ENCODE results near the gene ANTXR1. TPM values are rescaled to one million over a fixed set of nuclear protein-coding genes. Genes with fewer than 3 reads are reported as not detected.

Gene ANTXR1
- total RNA-seq, 1 donor from 2014 or later, result 81.2 TPM

- TF ChIP-seq, protein P1, sequence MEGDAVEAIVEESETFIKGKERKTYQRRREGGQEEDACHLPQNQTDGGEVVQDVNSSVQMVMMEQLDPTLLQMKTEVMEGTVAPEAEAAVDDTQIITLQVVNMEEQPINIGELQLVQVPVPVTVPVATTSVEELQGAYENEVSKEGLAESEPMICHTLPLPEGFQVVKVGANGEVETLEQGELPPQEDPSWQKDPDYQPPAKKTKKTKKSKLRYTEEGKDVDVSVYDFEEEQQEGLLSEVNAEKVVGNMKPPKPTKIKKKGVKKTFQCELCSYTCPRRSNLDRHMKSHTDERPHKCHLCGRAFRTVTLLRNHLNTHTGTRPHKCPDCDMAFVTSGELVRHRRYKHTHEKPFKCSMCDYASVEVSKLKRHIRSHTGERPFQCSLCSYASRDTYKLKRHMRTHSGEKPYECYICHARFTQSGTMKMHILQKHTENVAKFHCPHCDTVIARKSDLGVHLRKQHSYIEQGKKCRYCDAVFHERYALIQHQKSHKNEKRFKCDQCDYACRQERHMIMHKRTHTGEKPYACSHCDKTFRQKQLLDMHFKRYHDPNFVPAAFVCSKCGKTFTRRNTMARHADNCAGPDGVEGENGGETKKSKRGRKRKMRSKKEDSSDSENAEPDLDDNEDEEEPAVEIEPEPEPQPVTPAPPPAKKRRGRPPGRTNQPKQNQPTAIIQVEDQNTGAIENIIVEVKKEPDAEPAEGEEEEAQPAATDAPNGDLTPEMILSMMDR (IDR thresholded peaks at IDR 0.05), result no peak
- no peak for DNase-seq
- no peaks in the 10 kb centered on the region for H3K36me3 ChIP-seq
- no peak overlapping the region for H3K4me3 ChIP-seq
- intact Hi-C loops (cut with DNase I), result no loop called here
- ATAC-seq, result no peak
- no peaks in the 10 kb centered on the region for H3K9me3 ChIP-seq
- H3K27ac ChIP-seq, result no peak overlapping the region
- no peaks in the 10 kb centered on the region for H3K27me3 ChIP-seq
- H3K4me1 ChIP-seq, result no peaks in the 10 kb centered on the region
These were observed 42.3 kb upstream of the ANTXR1 start for GRCh38 chr2:68970566-68971265.

DNA sequence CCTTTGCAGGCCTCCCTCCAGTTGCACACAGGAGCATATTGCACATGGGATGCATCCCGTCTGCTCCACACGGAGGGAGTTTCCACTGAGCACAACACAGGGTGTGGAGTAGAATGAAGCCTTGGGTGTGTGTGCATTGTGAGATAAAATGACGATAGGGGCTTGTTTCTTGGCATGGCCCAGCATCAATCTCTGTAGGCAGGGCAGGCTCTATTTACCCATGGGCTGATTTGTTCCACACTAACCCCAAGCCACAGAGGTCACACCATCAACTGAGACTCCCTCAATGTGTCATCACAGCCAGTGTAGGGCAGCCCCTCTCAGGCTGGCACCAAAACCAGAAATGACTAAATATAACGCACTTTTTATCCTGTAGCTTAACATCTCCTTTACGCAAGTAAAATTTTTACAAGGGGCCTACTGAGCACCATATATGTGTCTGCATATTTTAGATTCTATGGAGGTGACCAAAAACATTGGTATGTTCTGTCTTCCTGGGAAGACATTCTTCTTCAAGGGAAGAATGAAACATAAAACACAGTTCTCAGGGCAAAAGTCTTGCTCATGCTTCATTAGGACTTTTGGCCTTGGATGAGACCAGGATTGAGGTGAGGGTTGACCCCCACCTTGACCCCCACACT is 41.3 kb upstream of the ANTXR1 start:
- ATAC-seq (no peak), DNase-seq (no peak)
- intact Hi-C loops (cut with DNase I), result no loop called here

DNA sequence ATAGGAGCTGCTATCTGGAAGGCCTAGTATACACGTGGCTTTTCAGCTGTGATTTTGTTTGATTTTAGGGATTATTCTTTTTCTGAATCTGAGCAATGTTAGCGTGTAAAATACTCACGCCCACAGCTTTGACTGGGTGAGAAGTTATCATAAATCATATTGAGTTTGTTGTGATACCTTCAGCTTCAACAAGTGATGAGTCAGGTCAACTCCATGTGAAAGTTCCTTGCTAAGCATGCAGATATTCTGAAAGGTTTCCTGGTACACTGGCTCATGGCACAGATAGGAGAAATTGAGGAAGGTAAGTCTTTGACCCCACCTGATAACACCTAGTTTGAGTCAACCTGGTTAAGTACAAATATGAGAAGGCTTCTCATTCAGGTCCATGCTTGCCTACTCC is 38.7 kb upstream of the ANTXR1 start, which contains the start of gene GKN1:
TSS of gene GKN1 (plus strand) at position 386 of the 400 bp plus-strand sequence. CDS start 42 bp downstream, outside the sequence.
- peaks cover 4% of the 10 kb centered on the region for H3K27me3 ChIP-seq
- no peaks in the 10 kb centered on the region for H3K4me1 ChIP-seq
- no peaks in the 10 kb centered on the region for H3K36me3 ChIP-seq
- TF ChIP-seq, protein P1 (IDR thresholded peaks at IDR 0.05), result no peak
- DNase-seq, result no peak
- H3K4me3 ChIP-seq, result no peak within 1 kb of the TSS
- H3K9me3 ChIP-seq, result no peaks in the 10 kb centered on the region
- ATAC-seq, result no peak
- no peak within 1 kb of the TSS for H3K27ac ChIP-seq
- intact Hi-C loops (cut with DNase I), result no loop called here

More for the DNA sequence above, 41.3 kb upstream of the ANTXR1 start:
- Histone ChIP-seq H3K27ac (no peak overlapping the region), H3K27me3 (no peaks in the 10 kb centered on the region), H3K4me3 (no peak overlapping the region), H3K9me3 (no peaks in the 10 kb centered on the region), H3K4me1 (no peaks in the 10 kb centered on the region), H3K36me3 (no peaks in the 10 kb centered on the region)
- TF ChIP-seq, protein P1 (IDR thresholded peaks at IDR 0.05), result no peak

DNA sequence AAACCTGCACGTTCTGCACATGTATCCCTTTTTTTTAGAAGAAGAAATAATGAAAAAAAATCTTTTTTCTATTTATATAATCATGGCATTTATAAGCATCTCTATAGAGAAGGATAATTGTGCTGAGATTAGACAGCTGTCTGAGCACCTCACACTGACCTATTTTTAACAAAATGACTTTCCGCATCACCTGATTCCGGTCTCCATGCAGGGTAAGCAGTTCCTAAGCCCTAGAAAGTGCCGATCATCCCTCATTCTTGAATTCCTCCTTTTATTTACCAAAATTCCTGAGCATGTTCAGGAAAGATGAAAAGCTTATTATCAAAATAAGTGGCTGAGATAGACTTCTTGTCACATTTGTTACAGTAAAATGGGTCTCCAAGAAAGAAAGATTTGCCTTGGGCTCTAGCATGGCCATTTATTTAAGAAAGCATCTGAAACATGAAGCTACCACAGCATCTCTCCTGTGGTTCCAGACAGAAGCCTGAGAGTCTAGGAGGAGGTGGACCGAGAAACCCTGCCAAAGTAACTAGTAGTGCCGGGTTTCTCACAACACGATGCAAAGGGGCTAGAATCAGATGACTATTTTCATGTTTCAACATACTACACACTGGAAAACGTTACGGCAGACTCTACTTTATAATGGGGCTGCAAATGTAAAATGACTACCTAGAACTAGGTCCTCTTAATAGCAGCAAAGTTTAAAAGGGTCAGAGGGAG is 37.9 kb upstream of the ANTXR1 start:
- TF ChIP-seq, protein P1 (IDR thresholded peaks at IDR 0.05), result no peak
- ATAC-seq, result no peak
- H3K36me3 ChIP-seq, result no peaks in the 10 kb centered on the region
- no peak for DNase-seq
- intact Hi-C loops (cut with DNase I), result no loop called here
- H3K4me3 ChIP-seq, result no peak overlapping the region
- no peaks in the 10 kb centered on the region for H3K4me1 ChIP-seq
- no peak overlapping the region for H3K27ac ChIP-seq
- H3K9me3 ChIP-seq, result no peaks in the 10 kb centered on the region
- peaks cover 4% of the 10 kb centered on the region for H3K27me3 ChIP-seq

- H3K4me1 ChIP-seq, result no peaks in the 10 kb centered on the region
- DNase-seq, result no peak
- no peaks in the 10 kb centered on the region for H3K9me3 ChIP-seq
- intact Hi-C loops (cut with DNase I), result no loop called here
- TF ChIP-seq, protein P1 (IDR thresholded peaks at IDR 0.05), result no peak
- no peak overlapping the region for H3K27ac ChIP-seq
- H3K36me3 ChIP-seq, result no peaks in the 10 kb centered on the region
- peaks cover 4% of the 10 kb centered on the region for H3K27me3 ChIP-seq
- H3K4me3 ChIP-seq, result no peak overlapping the region
- ATAC-seq, result no peak
These were observed 37.1 kb upstream of the ANTXR1 start for GRCh38 chr2:68975844-68976243.
